HAP-1 (cell line): ENCODE measurements around the gene OR10A6.

Source experiments
- DNase-seq, 2 experiments: peaks; one replicate each; pipeline ENCODE4 v3.0.0-alpha.2; 2016 to 2020; ENCODE audit warnings: low spot score in 2 of 2
- H3K27me3 ChIP-seq: fragments of 250-450 bp; sonication (Bioruptor Pico); 2 replicates; pipeline ENCODE4 v1.5.1; 2020; ENCODE audit warnings: low read depth, mild to moderate bottlenecking, moderate library complexity
- H3K36me3 ChIP-seq: fragments of 250-450 bp; sonication (Bioruptor Pico); replicated peaks from 2 replicates; pipeline ENCODE4 v1.5.1; 2020; ENCODE audit warnings: mild to moderate bottlenecking
- H3K4me1 ChIP-seq: fragments of 250-450 bp; sonication (Bioruptor Pico); 2 replicates; pipeline ENCODE4 v1.5.1; 2020; ENCODE audit warnings: mild to moderate bottlenecking
- H3K4me3 ChIP-seq: fragments of 250-450 bp; sonication (Bioruptor Pico); 2 replicates; pipeline ENCODE4 v1.5.1; 2020; ENCODE audit warnings: mild to moderate bottlenecking, moderate library complexity
- H3K9me3 ChIP-seq: fragments of 250-450 bp; sonication (Bioruptor Pico); 2 replicates; pipeline ENCODE4 v1.5.1; 2020; ENCODE audit warnings: mild to moderate bottlenecking, moderate library complexity
- in situ Hi-C: fragments of 300-500 bp; cut with MboI; formaldehyde crosslinking; loops from 3 replicates; pipeline ENCODE4 v1.14.3; 2020; ENCODE audit warnings: low sequenced_read_pairs, inconsistent platforms, mixed read lengths

The OR10A6 gene

GRCh38 chr11:7931168-7931567, at the start of gene OR10A6:
TSS of gene OR10A6 (minus strand) at chr11:7931268. CDS start at chr11:7928662, 2,606 bp downstream.
- DNase-seq, result no peak
- Histone ChIP-seq H3K4me1 (no peaks in the 10 kb centered on the region), H3K27me3 (no peaks in the 10 kb centered on the region), H3K4me3 (no peak within 1 kb of the TSS), H3K9me3 (no peaks in the 10 kb centered on the region), H3K36me3 (no peaks in the 10 kb centered on the region)
- in situ Hi-C loops, result no loop called here

GRCh38 chr11:7977232-7977917, 46.3 kb upstream of the OR10A6 start:
- H3K4me3 ChIP-seq, result no peak overlapping the region
- no peaks in the 10 kb centered on the region for H3K9me3 ChIP-seq
- no peak for DNase-seq
- peaks cover 7% of the 10 kb centered on the region for H3K4me1 ChIP-seq
- H3K36me3 ChIP-seq, result no peaks in the 10 kb centered on the region
- in situ Hi-C loops, result no loop called here
- no peaks in the 10 kb centered on the region for H3K27me3 ChIP-seq

- Histone ChIP-seq H3K9me3 (no peaks in the 10 kb centered on the region), H3K36me3 (no peaks in the 10 kb centered on the region), H3K27me3 (no peaks in the 10 kb centered on the region), H3K4me3 (no peak overlapping the region), H3K4me1 (peaks cover 7% of the 10 kb centered on the region)
- no peak for DNase-seq
- in situ Hi-C loops, result no loop called here
Observed at GRCh38 chr11:7974668-7975067, 43.6 kb upstream of the OR10A6 start.

DNA sequence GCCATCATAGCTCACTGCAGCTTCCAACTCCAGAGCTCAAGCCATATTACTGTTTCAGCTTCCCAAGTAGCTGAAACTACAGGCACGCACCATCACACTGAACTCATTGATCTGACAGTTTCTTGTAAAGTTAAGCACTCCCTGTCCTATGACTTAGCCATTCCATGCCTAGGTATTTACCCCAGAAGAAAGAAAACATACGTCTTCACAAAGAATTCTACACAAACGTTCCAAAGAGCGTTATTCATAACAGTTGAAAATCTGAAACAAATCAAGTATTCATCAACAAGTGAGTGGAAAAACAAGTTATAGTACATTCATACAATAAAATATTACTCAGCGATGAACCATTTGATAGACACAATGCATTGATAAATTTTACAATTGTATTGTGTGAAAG, 41.9 kb upstream of the OR10A6 start:
- in situ Hi-C loops, result no loop called here
- H3K36me3 ChIP-seq, result no peaks in the 10 kb centered on the region

GRCh38 chr11:7971846-7972245, 40.8 kb upstream of the OR10A6 start:
- Histone ChIP-seq H3K9me3 (no peaks in the 10 kb centered on the region; the same call in 1 of the 2 replicates), H3K4me3 (no peak overlapping the region), H3K27me3 (no peaks in the 10 kb centered on the region), H3K4me1 (no peaks in the 10 kb centered on the region; the same call in none of the 2 replicates), H3K36me3 (no peaks in the 10 kb centered on the region)
- DNase-seq, result no peak
- in situ Hi-C loops, result no loop called here

More for the DNA sequence above, 41.9 kb upstream of the OR10A6 start:
- DNase-seq, result no peak
- peaks cover 7% of the 10 kb centered on the region for H3K4me1 ChIP-seq
- H3K9me3 ChIP-seq, result no peaks in the 10 kb centered on the region
- no peaks in the 10 kb centered on the region for H3K27me3 ChIP-seq
- H3K4me3 ChIP-seq, result no peak overlapping the region

GRCh38 chr11:7969756-7970646, 38.9 kb upstream of the OR10A6 start:
- DNase-seq, result no peak
- H3K4me1 ChIP-seq, result no peaks in the 10 kb centered on the region; the same call in none of the 2 replicates
- H3K4me3 ChIP-seq, result no peak overlapping the region
- H3K27me3 ChIP-seq, result no peaks in the 10 kb centered on the region
- H3K36me3 ChIP-seq, result no peaks in the 10 kb centered on the region
- H3K9me3 ChIP-seq, result no peaks in the 10 kb centered on the region; the same call in 1 of the 2 replicates
- in situ Hi-C loops, result no loop called here

DNA sequence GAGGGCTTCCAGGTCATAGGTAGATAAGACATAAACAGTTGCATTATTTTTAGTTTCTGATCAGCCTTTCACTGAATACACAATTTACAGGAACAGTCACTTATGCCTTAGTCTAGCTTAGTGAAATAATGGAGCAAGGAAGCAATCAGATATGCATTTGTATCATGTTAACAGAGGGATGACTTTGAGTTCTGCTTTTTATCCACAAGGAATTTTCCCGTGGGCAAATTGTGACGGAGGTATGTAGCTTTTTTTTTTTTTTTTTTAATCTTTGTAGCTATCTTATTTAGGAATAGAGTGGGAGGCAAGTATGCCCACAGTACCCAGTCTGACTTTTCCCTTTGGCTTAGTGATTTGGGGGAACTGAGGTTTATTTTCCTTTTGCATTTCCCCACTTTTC, 37.6 kb upstream of the OR10A6 start:
- Histone ChIP-seq H3K4me1 (no peaks in the 10 kb centered on the region; the same call in none of the 2 replicates), H3K9me3 (no peaks in the 10 kb centered on the region; the same call in 1 of the 2 replicates), H3K36me3 (no peaks in the 10 kb centered on the region), H3K4me3 (no peak overlapping the region), H3K27me3 (no peaks in the 10 kb centered on the region)
- in situ Hi-C loops, result no loop called here
- no peak for DNase-seq

DNA sequence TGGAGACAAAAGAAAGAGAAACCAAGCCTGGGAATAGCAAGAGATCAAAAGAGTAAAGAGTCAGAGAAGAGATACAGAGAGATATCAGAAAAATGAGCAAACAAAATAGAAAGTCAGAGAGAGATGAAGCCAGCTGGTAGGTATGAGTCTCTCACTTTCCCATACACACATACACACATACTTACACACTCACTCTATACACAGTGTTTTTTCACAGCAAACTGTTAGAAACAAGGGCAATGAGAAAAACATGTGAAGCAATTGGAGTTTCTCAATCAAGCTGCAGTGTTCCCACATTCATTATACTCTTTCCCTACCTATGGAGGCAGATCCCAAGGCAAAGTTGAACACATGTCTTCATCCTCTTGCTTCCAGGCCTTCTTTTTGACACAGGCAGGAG, 36.8 kb upstream of the OR10A6 start:
- Histone ChIP-seq H3K36me3 (no peaks in the 10 kb centered on the region), H3K4me1 (no peaks in the 10 kb centered on the region; the same call in none of the 2 replicates), H3K9me3 (no peaks in the 10 kb centered on the region; the same call in 1 of the 2 replicates), H3K27me3 (no peaks in the 10 kb centered on the region), H3K4me3 (no peak overlapping the region)
- in situ Hi-C loops, result no loop called here
- no peak for DNase-seq

DNA sequence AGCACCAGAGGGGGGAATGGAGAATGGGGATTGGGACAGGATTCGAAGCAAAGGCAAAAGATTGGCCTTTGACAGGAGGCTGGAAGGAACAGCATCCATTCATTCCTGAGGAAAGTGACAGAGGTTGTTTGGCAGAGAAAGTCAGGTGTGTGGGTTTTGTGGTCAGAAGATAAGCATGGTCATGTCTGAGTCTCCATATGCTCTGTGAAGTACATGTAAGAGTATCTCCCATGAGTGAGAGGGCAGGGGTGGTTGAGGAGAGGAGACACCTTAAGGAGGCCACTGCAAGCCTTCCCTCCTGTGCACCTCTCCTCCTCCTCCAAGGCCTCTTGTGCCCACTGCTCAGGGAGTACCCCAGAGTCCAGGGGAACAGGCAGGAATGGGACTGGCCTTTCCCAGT, 36.0 kb upstream of the OR10A6 start:
- in situ Hi-C loops, result no loop called here
- H3K9me3 ChIP-seq, result no peaks in the 10 kb centered on the region; the same call in 1 of the 2 replicates
- H3K36me3 ChIP-seq, result no peaks in the 10 kb centered on the region
- H3K4me3 ChIP-seq, result no peak overlapping the region
- H3K4me1 ChIP-seq, result no peaks in the 10 kb centered on the region; the same call in none of the 2 replicates
- H3K27me3 ChIP-seq, result no peaks in the 10 kb centered on the region
- no peak for DNase-seq

GRCh38 chr11:7965386-7965785, 34.3 kb upstream of the OR10A6 start, which contains the start of gene NLRP10:
TSS of gene NLRP10 (minus strand) at chr11:7965447. CDS start at chr11:7963495, 1,952 bp downstream.
- H3K4me3 ChIP-seq, result no peak within 1 kb of the TSS
- H3K4me1 ChIP-seq, result no peaks in the 10 kb centered on the region; the same call in 1 of the 2 replicates
- H3K9me3 ChIP-seq, result no peaks in the 10 kb centered on the region; the same call in 1 of the 2 replicates
- in situ Hi-C loops, result no loop called here
- H3K36me3 ChIP-seq, result no peaks in the 10 kb centered on the region
- H3K27me3 ChIP-seq, result no peaks in the 10 kb centered on the region
- DNase-seq, result no peak

- Histone ChIP-seq H3K4me3 (no peak overlapping the region), H3K27me3 (no peaks in the 10 kb centered on the region), H3K36me3 (no peaks in the 10 kb centered on the region), H3K9me3 (no peaks in the 10 kb centered on the region; the same call in 1 of the 2 replicates), H3K4me1 (no peaks in the 10 kb centered on the region)
- in situ Hi-C loops, result no loop called here
- DNase-seq, result no peak
Observed at GRCh38 chr11:7964873-7965272, 33.8 kb upstream of the OR10A6 start.

DNA sequence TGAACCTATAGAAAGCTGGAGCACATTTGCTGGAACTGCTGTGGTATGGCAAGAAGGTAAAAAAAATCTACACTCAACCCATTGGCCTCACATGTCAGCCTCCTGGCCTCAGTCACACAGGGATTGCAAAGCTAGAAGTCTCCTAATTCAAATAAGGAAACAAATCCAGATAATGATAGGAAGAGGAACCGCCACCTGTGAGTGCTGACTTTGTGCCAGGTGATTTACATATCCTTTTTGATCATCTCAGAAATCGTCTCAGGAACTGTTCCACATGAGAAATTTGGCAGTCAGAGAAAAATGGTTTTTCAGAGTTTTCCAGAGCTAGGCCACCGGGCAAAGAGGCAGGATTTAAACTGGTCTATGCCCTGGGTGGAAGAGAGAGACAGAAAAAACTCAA, 33.2 kb upstream of the OR10A6 start:
- no peak overlapping the region for H3K4me3 ChIP-seq
- no peak for DNase-seq
- no peaks in the 10 kb centered on the region for H3K4me1 ChIP-seq
- H3K36me3 ChIP-seq, result no peaks in the 10 kb centered on the region
- H3K9me3 ChIP-seq, result no peaks in the 10 kb centered on the region; the same call in 1 of the 2 replicates
- in situ Hi-C loops, result no loop called here
- no peaks in the 10 kb centered on the region for H3K27me3 ChIP-seq

DNA sequence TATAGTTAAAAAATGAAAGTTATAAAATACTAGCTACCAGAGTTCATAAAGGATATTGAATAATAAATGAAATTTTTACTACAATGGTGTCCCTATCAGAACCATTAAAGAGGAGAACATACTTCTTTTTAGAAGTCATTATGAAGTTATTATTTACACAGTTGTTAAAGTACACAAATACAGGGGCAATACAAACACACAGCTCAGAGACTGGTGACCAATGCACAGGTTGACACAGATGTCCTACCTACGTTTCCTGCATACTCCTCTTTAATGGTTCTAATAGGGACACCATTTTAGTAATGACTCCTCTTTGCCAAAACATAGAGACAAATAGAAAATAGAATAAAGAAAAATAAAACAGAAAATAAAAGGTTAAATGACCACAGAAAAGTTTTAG, 24.1 kb upstream of the OR10A6 start:
- Histone ChIP-seq H3K36me3 (no peaks in the 10 kb centered on the region), H3K4me3 (no peak overlapping the region), H3K27me3 (peaks cover 3% of the 10 kb centered on the region; the same call in 1 of the 2 replicates), H3K4me1 (no peaks in the 10 kb centered on the region), H3K9me3 (no peaks in the 10 kb centered on the region)
- in situ Hi-C loops, result no loop called here
- no peak for DNase-seq

DNA sequence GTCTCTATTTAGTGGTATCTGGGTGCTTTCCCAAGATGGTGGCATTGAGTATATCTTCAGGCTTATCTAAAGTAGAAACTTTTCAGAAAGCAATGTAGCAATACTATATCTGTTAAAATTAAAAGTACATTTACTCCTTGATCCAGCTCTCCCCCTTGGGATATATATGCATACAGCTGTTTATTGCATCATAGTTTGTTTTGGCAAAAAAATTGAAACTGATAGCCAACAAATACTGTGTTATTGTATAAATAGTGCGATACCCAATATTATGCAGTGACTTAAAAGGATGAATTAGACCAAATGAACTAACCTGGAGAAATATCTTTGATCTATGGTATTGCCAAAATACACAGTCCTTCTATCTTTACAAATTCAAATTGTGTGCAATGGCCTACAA, 18.9 kb upstream of the OR10A6 start:
- in situ Hi-C loops, result no loop called here
- H3K4me3 ChIP-seq, result no peak overlapping the region
- H3K4me1 ChIP-seq, result no peaks in the 10 kb centered on the region
- DNase-seq, result no peak
- peaks cover 3% of the 10 kb centered on the region; the same call in 1 of the 2 replicates for H3K27me3 ChIP-seq
- no peaks in the 10 kb centered on the region for H3K36me3 ChIP-seq
- no peaks in the 10 kb centered on the region for H3K9me3 ChIP-seq
